ENCODE results near the gene C6orf62.

DNA sequence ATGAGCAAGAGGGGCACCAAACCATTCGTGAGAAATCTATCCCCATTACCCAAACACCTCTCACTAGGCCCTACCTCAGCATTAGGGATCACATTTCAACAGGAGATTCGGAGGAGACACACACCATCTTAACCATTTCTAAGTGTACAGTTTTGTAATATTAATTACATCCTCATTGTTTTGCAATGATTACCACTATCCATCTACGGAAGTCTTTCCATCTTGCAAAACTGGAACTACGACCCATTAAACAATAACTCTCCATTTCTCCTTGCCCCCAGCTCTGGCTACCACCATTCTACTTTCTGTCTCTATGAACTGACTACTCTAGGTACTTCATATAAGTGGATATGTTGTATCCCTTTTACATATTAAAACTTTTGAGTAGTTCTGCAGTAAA, 32.0 kb downstream of the C6orf62 start:
- TF ChIP-seq EP300 (conservative IDR thresholded peaks at IDR 0.05; ENCODE audit: poor library complexity, severe bottlenecking) (no peak), RAD21 (conservative IDR thresholded peaks at IDR 0.05) (no peak)
- TF ChIP-seq, protein P1, sequence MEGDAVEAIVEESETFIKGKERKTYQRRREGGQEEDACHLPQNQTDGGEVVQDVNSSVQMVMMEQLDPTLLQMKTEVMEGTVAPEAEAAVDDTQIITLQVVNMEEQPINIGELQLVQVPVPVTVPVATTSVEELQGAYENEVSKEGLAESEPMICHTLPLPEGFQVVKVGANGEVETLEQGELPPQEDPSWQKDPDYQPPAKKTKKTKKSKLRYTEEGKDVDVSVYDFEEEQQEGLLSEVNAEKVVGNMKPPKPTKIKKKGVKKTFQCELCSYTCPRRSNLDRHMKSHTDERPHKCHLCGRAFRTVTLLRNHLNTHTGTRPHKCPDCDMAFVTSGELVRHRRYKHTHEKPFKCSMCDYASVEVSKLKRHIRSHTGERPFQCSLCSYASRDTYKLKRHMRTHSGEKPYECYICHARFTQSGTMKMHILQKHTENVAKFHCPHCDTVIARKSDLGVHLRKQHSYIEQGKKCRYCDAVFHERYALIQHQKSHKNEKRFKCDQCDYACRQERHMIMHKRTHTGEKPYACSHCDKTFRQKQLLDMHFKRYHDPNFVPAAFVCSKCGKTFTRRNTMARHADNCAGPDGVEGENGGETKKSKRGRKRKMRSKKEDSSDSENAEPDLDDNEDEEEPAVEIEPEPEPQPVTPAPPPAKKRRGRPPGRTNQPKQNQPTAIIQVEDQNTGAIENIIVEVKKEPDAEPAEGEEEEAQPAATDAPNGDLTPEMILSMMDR (IDR thresholded peaks at IDR 0.05; ENCODE audit: poor library complexity, severe bottlenecking): no peak
